Measurements from ENCODE around the gene SMARCB1.

GRCh38 chr22:23828800-23829680 lies 42.3 kb downstream of the SMARCB1 start:
- TF ChIP-seq, protein P1, sequence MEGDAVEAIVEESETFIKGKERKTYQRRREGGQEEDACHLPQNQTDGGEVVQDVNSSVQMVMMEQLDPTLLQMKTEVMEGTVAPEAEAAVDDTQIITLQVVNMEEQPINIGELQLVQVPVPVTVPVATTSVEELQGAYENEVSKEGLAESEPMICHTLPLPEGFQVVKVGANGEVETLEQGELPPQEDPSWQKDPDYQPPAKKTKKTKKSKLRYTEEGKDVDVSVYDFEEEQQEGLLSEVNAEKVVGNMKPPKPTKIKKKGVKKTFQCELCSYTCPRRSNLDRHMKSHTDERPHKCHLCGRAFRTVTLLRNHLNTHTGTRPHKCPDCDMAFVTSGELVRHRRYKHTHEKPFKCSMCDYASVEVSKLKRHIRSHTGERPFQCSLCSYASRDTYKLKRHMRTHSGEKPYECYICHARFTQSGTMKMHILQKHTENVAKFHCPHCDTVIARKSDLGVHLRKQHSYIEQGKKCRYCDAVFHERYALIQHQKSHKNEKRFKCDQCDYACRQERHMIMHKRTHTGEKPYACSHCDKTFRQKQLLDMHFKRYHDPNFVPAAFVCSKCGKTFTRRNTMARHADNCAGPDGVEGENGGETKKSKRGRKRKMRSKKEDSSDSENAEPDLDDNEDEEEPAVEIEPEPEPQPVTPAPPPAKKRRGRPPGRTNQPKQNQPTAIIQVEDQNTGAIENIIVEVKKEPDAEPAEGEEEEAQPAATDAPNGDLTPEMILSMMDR (IDR thresholded peaks at IDR 0.05) = no peak
- TF ChIP-seq EP300 (IDR thresholded peaks at IDR 0.05) = no peak
- no peak for TF ChIP-seq POLR2AphosphoS5 (IDR thresholded peaks at IDR 0.05)
- TF ChIP-seq POLR2A (IDR thresholded peaks at IDR 0.05; ENCODE audit: low read depth) = no peak
